GM11168 (cell line): ENCODE measurements around the gene TSHR.
"Not testable (repeated sequence)": the region's sequence is repeated elsewhere in the genome, so short reads cannot be mapped to it uniquely, and the experiment has no call there.

Experiments
- in situ Hi-C: fragments of 300-500 bp; cut with MboI; formaldehyde crosslinking; loops from one replicate; pipeline ENCODE4 v1.12.0; 2022; ENCODE audit warnings: low sequenced_read_pairs; ENCODE audit not compliant: unreplicated experiment

TSHR gene

DNA sequence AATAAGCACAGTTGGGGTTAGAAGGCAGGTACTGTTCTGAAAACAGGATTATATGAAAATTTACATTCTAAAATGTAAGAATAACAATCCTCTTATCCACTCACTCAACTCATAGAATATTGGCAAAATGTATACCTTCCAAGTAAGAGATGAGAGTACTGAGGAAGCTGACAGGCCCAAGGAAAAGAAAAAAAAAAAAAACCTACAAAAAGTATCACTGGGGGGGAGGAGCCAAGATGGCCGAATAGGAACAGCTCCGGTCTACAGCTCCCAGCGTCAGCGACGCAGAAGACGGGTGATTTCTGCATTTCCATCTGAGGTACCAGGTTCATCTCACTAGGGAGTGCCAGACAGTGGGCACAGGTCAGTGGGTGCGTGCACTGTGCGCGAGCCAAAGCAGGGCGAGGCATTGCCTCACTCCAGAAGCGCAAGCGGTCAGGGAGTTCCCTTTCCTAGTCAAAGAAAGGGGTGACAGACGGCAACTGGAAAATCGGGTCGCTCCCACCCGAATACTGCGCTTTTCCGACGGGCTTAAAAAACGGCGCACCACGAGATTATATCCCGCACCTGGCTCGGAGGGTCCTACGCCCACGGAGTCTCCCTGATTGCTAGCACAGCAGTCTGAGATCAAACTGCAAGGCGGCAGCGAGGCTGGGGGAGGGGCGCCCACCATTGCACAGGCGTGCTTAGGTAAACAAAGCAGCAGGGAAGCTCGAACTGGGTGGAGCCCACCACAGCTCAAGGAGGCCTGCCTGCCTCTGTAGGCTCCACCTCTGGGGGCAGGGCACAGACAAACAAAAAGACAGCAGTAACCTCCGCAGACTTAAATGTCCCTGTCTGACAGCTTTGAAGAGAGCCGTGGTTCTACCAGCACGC is 158.8 kb downstream of the TSHR start:
- in situ Hi-C loops, result not testable (repeated sequence)

DNA sequence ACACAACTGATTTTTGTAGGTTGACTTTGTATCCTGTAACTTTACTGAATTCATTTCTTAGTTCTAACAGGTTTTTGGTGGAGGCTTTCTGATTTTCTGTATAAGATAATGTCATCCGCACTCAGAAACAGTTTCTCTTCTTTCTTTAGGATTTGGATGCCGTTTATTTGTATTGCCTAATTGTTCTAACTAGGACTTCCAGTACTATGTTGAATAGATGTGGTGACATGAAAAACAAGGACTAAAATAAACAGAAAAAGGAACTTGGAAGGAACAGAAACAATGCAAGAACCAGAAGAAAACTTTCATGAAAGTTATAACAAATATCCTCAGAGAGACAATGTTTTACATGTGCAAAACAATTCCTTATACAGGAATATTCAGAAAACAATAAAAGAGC is 165.1 kb downstream of the TSHR start:
- in situ Hi-C loops, result no loop called here

DNA sequence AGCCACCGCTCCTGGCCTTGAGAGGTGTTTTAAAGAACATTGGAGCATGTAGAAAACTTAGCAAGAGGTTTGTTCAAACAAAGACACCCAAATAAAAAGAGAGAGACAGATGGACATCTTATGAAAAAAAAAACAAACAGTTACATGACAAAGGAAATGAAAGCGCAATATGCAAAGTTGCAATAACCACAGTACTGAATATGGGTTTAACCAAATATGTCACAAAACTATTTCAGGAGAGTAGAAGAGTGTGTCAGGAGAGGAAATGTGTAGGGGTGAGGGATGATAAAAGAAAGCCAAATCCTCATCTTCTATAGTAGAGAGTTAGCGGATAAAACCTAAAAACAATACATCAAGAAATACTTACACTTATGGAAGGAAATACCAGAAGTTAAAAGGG is 166.9 kb downstream of the TSHR start:
- in situ Hi-C loops, result no loop called here

DNA sequence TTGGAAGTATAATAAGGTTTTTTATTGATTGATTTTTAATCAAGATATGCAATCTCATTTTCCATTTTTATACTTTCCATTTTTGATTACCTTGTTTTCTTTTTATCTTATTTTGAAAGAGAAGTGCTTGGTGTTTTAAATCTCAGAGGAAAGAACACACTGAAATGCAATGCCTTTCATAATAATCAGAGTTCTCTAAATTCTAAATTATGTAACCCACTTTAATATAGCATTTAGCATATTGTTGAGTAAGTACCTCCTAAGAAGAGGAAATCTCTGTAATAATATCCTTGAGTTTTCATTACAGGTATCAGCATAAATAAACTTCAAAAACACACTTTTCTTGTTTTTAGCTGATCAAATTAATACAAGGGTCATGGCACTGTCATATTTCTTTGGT is 168.4 kb downstream of the TSHR start:
- in situ Hi-C loops, result no loop called here

DNA sequence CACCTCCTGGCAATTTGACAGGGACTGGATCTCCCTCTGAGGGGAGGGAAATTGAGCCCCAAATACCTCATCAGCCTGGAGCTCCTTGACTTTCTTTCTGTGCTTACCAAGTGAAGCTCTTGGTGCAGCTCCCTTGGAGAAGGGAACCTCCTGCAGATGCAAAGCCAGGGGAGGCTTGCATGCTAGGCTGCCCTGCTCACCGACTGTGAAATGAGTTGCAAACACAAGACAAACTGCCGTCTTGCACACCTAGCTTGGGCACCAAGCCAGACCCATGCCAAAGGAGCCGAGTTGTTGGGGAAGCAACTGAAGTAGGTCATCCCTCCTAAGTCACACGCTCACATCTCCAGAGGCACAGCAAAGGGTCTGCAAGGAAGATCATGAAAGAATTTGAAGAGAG is 170.1 kb downstream of the TSHR start:
- in situ Hi-C loops, result no loop called here

DNA sequence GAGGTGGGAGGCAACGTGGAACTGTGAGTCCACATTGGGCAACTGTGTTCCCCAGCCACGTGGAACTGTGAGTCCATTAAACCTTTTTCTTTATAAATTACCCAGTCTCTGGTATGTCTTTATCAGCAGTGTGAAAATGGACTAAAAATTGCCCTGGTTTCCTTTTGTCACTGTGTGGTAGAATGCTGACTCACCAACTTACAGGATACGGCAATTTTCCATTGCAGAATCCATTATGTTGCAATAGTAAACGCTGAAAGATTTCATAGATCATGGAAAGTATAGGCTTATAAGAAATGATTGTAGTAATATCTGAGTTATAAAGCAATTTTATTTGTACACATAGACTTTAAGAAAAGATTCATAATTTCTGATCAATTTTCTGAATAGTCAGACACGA is 172.4 kb downstream of the TSHR start:
- in situ Hi-C loops, result no loop called here

DNA sequence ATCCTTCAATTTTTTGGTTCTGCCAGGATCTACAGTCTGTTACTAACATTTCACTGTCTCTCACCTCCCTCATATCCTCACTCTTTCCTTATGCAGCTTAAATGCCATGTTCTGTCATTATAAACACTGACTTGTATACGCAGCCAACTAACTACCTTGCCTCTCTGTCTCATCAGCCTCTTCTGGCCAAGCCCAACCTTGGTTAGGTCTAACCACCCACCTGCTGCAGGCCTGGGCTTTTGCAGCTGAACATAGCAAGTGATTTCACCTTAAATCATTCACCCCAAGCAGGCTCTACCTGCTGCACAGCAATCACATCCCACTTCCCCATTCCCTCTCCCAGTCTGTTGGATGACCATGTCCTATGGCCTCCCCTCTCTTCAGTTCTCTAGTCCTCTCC is 173.8 kb downstream of the TSHR start:
- in situ Hi-C loops, result no loop called here

DNA sequence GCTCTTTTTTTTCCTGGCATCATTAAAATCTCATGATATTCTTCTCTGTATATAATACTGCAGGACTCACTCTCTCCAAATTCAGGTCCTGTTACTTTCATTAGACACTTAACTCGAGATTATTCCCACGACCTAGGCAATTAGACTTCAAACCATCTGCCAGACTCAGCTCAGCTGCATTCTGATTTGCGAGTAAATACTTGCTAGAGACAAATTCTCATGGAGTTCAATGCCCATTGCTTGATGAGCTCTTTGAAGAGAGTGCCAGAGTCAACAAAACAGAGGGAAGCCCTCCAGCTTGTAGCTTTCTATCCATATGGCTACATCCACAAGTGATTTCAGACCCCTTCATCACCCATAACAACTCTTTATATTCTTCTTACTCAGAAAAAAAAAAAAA is 177.0 kb downstream of the TSHR start:
- in situ Hi-C loops, result no loop called here

DNA sequence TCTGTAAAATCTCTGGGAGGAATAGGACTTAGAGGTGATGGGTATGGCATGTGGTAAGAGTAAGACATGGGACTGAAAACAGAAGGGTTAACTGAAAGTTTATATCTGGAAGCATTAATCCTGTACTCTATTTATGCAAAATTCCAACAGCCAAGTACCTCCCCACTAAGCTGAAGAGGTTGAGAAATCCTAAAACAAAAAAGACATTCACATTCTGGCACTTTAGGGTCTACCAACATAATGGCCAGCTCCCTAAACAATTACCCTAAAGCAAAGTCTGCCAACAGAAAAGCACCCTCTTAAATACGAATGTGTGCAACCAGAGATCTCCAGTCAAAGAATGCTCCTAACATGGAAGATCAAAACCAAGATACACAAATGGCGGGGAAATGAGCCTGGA is 178.0 kb downstream of the TSHR start:
- in situ Hi-C loops, result no loop called here

DNA sequence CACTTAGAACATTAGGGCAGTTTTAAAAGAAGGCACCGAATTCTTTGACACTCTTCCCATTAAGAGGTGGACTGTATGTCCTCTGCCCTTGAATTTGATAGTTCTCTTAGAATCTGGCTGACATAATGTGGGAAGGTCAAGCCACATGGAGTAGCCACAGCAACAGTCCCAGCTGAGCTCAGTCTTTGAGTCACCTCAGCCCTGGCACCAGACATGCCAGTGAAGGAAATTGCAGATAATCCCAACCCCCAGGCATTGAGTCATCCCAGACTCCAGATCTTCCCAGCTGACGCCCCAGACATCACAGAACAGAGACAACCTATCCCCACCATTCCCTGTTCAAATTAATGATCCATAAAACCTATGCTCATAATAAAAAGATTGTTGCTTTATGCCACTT is 181.9 kb downstream of the TSHR start:
- in situ Hi-C loops, result no loop called here

DNA sequence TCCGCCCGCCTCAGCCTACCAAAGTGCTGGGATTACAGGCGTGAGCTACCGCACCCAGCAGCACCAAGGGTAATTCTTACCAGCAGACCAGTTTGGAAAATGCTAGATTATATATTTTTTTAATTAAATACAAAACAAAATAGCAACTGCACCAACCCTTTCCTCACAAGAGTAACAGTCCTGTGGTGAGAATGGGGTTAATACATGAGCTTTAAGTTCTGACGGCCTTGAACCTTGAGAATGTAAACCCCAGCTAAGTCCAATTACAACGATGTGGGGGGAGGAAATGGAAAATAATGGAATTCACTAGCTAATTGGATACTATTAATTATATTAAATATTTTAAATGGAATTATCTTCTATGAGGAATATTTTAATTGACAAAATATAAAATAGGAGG is 183.0 kb downstream of the TSHR start:
- in situ Hi-C loops, result no loop called here

DNA sequence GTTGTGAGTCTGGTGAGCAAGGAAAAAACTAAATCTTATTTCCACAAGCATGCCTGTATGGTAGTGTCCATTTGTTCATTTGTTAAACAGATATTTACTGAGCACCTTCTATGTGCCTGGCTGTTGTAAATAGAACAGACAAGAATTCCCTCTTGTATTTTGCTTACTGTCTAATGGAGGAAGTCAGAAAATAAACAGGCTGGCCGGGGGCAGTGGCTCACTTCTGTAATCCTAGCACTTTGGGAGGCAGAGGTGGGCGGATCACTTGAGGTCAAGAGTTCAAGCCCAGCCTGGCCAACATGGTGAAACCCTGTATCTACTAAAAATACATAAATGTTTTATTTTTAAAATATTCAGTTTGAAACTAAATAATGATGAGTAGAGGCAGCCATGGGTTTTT is 186.0 kb downstream of the TSHR start:
- in situ Hi-C loops, result no loop called here

DNA sequence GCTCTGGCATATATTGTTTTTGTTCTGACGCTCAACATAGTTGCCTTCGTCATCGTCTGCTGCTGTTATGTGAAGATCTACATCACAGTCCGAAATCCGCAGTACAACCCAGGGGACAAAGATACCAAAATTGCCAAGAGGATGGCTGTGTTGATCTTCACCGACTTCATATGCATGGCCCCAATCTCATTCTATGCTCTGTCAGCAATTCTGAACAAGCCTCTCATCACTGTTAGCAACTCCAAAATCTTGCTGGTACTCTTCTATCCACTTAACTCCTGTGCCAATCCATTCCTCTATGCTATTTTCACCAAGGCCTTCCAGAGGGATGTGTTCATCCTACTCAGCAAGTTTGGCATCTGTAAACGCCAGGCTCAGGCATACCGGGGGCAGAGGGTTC is 188.4 kb downstream of the TSHR start:
- in situ Hi-C loops, result no loop called here

DNA sequence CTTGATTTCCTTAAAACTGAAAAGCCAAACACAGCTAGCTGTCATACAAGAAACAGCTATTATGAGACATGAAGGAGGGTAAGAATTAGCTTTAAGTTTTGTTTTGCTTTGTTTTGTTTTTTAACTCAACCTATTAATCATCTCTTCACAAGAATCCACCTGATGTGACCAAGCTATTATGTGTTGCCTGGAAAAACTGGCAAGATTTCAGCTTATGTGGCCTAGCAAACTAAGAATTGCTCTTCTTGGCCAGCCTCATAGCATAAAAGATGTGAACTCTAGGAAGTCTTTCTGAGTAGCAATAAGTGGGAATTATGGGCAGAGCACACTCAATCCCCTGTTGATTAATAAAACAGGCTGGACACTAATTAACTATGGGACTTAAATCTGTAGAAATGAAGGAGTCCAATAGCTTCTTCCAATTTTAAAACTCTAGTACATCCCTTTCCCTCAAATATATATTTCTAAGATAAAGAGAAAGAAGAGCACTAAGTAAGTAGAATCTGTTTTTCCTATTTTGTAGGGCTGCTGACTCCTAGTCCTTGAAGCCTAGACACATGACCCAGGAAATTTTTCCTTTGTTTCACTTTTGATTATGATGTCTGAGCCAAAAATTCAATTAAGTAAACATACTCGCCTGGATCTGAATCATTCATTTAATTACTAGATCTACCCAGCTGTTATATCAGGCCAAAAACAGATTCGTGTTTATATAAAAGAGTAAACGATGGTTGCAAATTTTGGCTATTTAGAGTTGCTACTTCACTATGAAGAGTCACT is 189.6 kb downstream of the TSHR start:
- in situ Hi-C loops, result no loop called here

DNA sequence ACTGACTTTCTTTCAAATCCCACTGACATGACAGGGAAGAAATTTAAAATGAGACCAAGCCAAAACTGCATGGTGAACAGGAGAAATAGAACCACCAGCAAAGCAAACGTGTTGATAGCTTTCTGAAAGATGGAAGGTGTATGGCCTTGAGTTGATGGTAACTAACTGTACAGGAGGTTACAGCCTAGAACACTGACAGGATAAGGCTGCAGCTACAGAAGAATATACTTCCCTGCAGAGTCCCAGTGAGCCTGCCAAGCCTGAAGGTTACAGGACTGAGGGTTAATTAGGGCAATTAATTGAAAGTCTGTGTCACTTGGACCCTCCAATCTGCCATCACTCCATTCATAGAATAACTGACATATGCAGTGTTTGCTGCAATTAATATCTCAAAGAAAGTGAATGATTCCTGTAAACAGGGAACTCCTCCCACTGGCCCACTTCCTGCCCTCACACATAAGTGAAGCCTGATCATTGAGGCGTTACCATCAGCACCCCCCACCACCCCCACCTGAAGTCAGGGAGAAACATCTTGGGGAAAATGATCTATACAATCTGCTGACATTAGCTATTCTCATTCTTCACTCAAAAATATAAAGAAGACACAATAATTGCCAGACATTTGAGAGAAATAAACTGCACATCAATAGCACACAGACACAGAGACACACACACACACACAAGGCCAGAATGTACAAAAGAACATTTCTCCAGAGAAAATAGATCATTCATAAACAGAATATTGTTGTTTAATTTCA is 191.9 kb downstream of the TSHR start:
- in situ Hi-C loops, result no loop called here

DNA sequence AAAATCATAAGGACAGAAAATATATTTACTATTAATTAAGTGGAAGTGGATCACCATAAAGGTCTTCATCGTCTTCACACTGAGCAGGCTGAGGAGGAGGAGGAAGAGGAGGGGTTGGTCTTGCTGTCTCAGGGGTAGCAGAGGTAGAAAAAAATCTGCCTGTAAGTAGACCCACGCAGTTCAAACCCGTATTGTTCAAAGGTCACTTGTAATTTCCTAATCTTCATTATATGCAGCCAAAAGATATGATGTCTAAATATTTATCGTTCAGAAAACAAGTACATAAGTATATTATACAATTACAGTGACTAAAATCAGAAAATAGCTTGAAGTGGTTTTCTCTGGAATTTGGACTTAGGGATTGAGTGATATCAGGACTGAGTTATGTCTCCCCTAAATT is 193.2 kb downstream of the TSHR start:
- in situ Hi-C loops, result no loop called here

DNA sequence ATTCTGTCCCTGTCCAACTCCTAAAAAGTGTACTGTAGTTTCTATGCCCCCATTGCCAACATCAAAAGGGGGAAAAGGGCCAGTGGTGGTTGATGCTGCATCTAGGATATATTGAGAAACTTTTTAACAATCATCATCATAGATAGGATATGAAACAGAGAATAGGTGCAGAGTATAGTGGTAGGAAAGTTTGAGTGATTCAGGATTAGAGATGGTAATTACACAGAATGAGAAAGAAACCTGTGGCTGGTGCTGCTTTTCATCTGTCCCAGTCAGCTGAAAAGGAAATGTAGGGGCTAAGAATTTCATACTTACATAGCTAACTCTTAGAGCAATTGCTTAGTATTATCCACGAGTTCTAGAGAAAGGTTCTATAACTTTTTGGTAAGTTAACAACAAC is 197.8 kb downstream of the TSHR start:
- in situ Hi-C loops, result no loop called here

DNA sequence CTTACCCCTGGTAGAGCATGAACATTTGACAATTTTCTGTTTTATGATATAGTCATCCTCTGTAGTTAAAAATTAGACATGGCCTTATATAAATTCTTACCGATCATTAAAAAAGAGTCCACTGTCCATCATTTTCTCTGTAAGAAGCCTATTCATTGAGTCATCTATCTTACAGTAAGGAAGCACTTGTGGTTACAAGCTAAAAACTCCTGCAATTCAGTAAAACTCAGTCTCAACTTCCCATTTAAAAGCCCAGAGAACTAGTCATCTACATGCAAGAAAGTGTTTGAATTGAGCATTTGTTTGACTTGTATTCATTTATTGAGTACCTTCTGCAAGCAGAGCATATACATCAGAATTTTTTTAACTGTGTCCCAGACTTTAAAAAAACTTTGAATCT is 202.0 kb downstream of the TSHR start:
- in situ Hi-C loops, result no loop called here

DNA sequence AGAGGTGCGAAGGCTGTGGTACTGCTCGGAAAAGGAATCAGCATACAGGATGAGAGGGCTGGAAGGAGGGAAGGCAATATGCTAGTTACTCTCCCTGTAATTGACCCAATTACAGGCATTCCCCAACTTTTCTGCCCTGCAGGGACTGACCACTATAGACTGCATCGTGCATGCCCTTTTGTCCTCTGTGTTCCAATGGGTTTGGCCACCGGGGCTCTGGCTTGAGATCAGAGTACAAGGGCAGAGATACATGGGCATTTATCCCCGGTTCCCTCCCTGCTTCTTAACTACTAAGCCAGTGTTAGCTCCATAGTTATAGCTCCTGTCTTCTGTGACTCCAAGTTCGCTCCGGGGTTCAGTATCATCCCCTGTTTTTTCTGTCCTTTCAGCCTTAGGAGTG is 205.7 kb downstream of the TSHR start:
- in situ Hi-C loops, result loop anchor here (5.0 kb wide), 1 partner anchor 169 kb away; no protein-coding TSS in a partner anchor

DNA sequence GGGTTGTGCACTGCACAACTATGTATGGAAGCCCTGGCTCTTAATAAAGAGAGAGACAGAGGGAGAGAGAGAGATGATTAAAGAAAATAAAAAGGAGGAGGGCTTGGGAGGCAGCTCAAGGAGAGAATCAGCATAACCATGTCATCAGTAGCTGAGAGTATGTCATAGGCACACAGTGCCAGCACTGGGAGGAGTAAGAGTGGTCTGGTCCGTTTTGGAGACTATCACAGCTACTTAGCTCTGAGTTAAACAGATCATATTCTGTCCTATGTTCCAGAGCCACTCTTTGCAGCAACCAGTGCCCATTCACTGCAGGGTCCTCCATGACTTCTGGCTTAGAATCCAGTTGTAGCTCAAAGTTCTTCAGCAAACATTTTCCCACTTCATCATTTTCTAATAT is 206.3 kb downstream of the TSHR start:
- in situ Hi-C loops, result loop anchor here (5.0 kb wide), 1 partner anchor 169 kb away; no protein-coding TSS in a partner anchor

DNA sequence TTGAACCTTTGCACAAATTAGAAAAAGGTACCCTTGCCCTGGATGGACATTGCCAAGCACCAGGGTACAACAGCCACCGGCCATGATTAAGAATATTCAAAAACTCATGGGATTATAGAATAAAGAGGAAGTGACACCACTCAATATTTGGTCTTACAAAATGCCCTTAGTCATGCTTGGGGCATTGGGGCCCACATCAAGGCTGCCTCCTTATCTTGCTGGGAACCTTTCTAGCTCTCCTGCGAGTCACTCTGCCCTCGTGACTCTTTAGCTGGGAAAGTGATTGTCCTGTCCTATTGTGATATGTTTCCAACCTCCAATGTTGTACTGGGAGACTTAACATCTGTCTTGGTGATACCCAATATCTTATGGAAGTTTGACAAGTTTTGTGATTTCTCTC is 207.5 kb downstream of the TSHR start:
- in situ Hi-C loops, result loop anchor here (5.0 kb wide), 1 partner anchor 171 kb away; no protein-coding TSS in a partner anchor
